ENCODE results near the gene TLL1.

Gene TLL1

DNA sequence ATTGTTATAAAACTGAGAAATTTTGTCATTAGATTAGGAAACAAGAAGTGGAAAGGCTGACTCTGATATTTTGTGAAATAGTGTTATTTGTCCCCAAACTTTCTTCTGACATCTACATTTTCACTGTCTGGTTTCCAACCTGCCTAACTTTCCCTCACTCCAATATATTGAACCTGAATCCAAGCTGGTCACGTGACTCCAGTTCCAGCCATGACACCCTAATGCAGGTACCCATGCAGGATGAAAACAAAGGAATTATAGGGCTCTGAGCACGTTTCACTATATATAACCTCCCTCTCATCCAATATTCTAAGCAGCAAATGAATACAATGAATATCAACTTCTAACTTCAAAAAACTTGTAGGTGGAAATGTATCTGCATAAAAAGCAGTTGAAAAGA, 231.6 kb downstream of the TLL1 start:
- H3K4me3 ChIP-seq (ENCODE audit: low read depth, low read length): no peak overlapping the region
- DNase-seq (ENCODE audit: low read depth): no peak
- TF ChIP-seq, protein P1, sequence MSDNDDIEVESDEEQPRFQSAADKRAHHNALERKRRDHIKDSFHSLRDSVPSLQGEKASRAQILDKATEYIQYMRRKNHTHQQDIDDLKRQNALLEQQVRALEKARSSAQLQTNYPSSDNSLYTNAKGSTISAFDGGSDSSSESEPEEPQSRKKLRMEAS (IDR thresholded peaks at IDR 0.05; ENCODE audit: low read depth, low read length): no peak
- TF ChIP-seq, protein P2, sequence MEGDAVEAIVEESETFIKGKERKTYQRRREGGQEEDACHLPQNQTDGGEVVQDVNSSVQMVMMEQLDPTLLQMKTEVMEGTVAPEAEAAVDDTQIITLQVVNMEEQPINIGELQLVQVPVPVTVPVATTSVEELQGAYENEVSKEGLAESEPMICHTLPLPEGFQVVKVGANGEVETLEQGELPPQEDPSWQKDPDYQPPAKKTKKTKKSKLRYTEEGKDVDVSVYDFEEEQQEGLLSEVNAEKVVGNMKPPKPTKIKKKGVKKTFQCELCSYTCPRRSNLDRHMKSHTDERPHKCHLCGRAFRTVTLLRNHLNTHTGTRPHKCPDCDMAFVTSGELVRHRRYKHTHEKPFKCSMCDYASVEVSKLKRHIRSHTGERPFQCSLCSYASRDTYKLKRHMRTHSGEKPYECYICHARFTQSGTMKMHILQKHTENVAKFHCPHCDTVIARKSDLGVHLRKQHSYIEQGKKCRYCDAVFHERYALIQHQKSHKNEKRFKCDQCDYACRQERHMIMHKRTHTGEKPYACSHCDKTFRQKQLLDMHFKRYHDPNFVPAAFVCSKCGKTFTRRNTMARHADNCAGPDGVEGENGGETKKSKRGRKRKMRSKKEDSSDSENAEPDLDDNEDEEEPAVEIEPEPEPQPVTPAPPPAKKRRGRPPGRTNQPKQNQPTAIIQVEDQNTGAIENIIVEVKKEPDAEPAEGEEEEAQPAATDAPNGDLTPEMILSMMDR (IDR thresholded peaks at IDR 0.05; ENCODE audit: low read depth, low read length): no peak
- TF ChIP-seq POLR2A (IDR thresholded peaks at IDR 0.05; ENCODE audit: extremely low read depth, insufficient read length) (no peak), MYC (IDR thresholded peaks at IDR 0.05; ENCODE audit: low read depth, low read length) (no peak)

DNA sequence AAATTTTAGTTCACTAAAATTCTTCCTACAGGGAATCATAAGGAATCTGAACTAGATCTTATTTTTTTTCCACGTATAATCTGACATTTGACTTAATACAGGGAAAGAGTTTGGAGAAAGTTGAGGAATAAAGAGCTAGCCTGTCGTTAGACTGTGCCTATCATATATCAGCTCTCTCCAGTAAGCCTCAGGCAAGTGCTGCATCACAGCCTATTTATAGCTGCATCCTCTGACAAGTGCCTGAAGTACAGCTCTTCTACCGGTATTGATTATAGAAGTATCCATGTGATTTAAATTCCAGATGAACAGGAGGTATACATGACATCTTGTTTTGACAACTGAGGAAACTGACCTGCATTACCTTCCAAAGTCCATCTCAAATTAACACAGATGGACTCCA, 248.9 kb downstream of the TLL1 start:
- H3K4me3 ChIP-seq (ENCODE audit: low read depth, low read length): no peak overlapping the region
- no peak for DNase-seq (ENCODE audit: low read depth)
- no peak for TF ChIP-seq POLR2A (IDR thresholded peaks at IDR 0.05; ENCODE audit: extremely low read depth, insufficient read length)
- TF ChIP-seq, protein P1 (IDR thresholded peaks at IDR 0.05; ENCODE audit: low read depth, low read length): no peak
- no peak for TF ChIP-seq MYC (IDR thresholded peaks at IDR 0.05; ENCODE audit: low read depth, low read length)
- TF ChIP-seq, protein P2 (IDR thresholded peaks at IDR 0.05; ENCODE audit: low read depth, low read length): no peak

DNA sequence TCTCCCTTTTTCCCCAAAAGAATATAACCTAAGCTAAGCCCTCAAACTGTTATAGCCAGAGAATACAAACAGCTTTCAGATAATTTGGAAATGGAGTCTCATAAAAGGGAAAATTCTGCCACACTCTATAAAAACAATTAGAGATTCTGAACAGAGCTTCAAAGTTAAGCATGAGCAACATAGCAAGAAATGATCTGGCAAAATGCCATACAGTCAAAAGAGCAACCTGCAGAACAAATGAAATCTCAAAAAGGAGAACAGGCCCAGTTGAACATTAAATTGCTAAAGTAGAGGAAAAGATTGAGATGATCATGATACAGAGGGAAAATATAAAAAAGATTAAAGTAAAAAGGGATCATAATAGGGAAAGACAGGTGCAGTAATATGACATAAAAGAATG, 250.5 kb downstream of the TLL1 start:
- TF ChIP-seq MYC (IDR thresholded peaks at IDR 0.05; ENCODE audit: low read depth, low read length) (no peak), POLR2A (IDR thresholded peaks at IDR 0.05; ENCODE audit: extremely low read depth, insufficient read length) (no peak)
- TF ChIP-seq, protein P2 (IDR thresholded peaks at IDR 0.05; ENCODE audit: low read depth, low read length): no peak
- TF ChIP-seq, protein P1 (IDR thresholded peaks at IDR 0.05; ENCODE audit: low read depth, low read length): no peak
- H3K4me3 ChIP-seq (ENCODE audit: low read depth, low read length): no peak overlapping the region
- no peak for DNase-seq (ENCODE audit: low read depth)

DNA sequence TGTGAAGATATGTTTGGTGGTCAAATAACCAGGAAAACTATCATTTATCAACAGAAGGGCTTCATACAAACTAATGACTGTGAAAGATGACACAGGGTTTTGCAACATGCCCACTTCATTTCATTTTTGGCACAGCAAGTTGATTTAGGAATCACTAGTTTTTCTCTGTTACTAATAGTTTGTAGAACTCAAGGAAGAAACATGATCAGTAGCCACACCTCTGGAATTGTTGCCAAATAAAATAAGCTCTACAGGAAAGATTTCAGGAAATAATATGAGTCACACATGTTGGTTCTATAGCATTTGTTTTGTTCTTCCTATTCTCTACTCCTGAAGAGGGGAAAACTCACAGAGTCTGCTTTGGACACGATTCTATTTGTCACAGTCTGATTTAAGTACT, 255.4 kb downstream of the TLL1 start:
- TF ChIP-seq POLR2A (IDR thresholded peaks at IDR 0.05; ENCODE audit: extremely low read depth, insufficient read length) (no peak), MYC (IDR thresholded peaks at IDR 0.05; ENCODE audit: low read depth, low read length) (no peak)
- TF ChIP-seq, protein P1 (IDR thresholded peaks at IDR 0.05; ENCODE audit: low read depth, low read length): no peak
- TF ChIP-seq, protein P2 (IDR thresholded peaks at IDR 0.05; ENCODE audit: low read depth, low read length): no peak
- DNase-seq (ENCODE audit: low read depth): no peak
- no peak overlapping the region for H3K4me3 ChIP-seq (ENCODE audit: low read depth, low read length)

DNA sequence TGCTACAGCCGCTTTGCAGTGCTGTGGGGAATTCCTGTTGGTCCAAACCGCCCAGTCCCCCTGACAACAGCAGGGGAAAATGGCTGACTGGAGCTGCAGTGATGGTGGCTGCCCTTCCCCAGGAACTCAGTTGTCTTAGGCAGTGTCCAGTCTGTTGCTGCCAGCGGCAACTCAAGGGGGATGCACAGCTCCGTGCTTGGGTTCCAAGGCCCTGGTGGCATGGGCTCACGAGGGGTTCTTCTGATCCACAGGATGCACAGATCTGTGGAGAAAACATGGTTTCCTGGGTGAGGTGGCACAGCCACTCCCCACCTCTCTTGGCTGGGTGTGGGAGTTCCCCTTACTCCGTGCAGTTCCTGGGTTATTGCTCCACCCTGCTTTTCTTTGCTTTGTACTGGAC, 261.2 kb downstream of the TLL1 start:
- TF ChIP-seq, protein P2 (IDR thresholded peaks at IDR 0.05; ENCODE audit: low read depth, low read length): no peak
- TF ChIP-seq POLR2A (IDR thresholded peaks at IDR 0.05; ENCODE audit: extremely low read depth, insufficient read length): no peak
- TF ChIP-seq, protein P1 (IDR thresholded peaks at IDR 0.05; ENCODE audit: low read depth, low read length): no peak
- TF ChIP-seq MYC (IDR thresholded peaks at IDR 0.05; ENCODE audit: low read depth, low read length): no peak
- DNase-seq (ENCODE audit: low read depth): no peak
- no peak overlapping the region for H3K4me3 ChIP-seq (ENCODE audit: low read depth, low read length)

DNA sequence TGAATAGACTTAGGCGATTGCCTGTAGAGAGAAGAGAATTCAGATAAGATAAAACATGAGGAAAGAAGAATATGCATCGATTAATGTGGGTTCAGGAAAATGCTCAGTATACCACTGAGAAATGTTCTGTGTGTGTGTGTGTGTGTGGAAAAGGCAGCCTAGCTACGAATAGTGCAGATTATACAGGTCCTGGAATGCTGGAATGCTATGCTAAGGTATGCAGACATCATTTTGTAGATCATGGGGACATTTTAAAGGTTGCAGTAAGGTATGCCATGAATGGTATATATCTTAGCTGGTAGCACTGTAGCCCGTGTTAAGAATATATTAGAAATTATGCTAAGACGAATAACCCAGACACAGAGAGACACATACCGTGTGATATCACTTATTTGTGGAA, 267.9 kb downstream of the TLL1 start:
- no peak for DNase-seq (ENCODE audit: low read depth)
- TF ChIP-seq MYC (IDR thresholded peaks at IDR 0.05; ENCODE audit: low read depth, low read length) (no peak), POLR2A (IDR thresholded peaks at IDR 0.05; ENCODE audit: extremely low read depth, insufficient read length) (no peak)
- TF ChIP-seq, protein P2 (IDR thresholded peaks at IDR 0.05; ENCODE audit: low read depth, low read length): no peak
- TF ChIP-seq, protein P1 (IDR thresholded peaks at IDR 0.05; ENCODE audit: low read depth, low read length): no peak
- H3K4me3 ChIP-seq (ENCODE audit: low read depth, low read length): no peak overlapping the region
